ENCODE data around the gene SORBS1. TPM values are rescaled to one million over a fixed set of nuclear protein-coding genes. Genes with fewer than 3 reads are reported as not detected.

SORBS1 gene
- total and polyA plus RNA-seq, 2 of the 13 experiments (the other 11 are each of a cell fraction or from before 2014, with no cell fraction given) = 16.8 to 39.8 TPM

DNA sequence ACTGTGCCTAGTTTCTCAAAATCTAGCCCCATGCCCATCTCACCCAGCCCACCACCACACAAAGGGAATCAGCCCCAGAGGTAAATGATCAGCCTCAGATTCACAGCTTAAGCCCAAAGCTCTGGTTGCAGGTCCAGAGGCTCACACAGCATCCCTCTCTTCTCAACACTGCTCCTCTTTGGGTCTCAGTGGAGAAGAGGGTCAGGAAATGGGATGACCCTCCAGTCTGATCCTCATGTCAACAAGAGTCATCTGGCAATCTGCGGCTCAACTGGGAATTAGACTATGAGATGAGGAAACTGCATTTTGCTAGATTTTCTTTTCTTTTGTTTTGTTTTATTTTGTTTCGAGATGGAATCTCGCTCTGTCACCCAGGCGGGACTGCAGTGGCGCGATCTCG, 144.2 kb downstream of the SORBS1 start (continued):
- no peak for TF ChIP-seq ZNF574 (CRISPR knock-in tag; IDR thresholded peaks at IDR 0.05)
- no peak for TF ChIP-seq ZNF547 (CRISPR knock-in tag; IDR thresholded peaks at IDR 0.05)
- no peak for TF ChIP-seq E2F1 (CRISPR knock-in tag; IDR thresholded peaks at IDR 0.05)
- TF ChIP-seq NFKB2 (CRISPR knock-in tag; IDR thresholded peaks at IDR 0.05; ENCODE audit: borderline replicate concordance) = no peak
- TF ChIP-seq, protein P1, sequence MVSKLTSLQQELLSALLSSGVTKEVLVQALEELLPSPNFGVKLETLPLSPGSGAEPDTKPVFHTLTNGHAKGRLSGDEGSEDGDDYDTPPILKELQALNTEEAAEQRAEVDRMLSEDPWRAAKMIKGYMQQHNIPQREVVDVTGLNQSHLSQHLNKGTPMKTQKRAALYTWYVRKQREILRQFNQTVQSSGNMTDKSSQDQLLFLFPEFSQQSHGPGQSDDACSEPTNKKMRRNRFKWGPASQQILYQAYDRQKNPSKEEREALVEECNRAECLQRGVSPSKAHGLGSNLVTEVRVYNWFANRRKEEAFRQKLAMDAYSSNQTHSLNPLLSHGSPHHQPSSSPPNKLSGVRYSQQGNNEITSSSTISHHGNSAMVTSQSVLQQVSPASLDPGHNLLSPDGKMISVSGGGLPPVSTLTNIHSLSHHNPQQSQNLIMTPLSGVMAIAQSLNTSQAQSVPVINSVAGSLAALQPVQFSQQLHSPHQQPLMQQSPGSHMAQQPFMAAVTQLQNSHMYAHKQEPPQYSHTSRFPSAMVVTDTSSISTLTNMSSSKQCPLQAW (CRISPR knock-in tag; IDR thresholded peaks at IDR 0.05) = no peak

- in situ Hi-C loops (cut with HindIII; ENCODE audit: extremely low pct_ligation_motif_present, low pct_unique_long_range_greater_than_20kb) = loop anchor here (25.0 kb wide), 1 partner anchor 446 kb away; no protein-coding TSS in a partner anchor
These were observed 144.9 kb downstream of the SORBS1 start for GRCh38 chr10:95416270-95416669.

More at GRCh38 chr10:95416270-95416669, 144.9 kb downstream of the SORBS1 start:
- ChIA-PET CTCF (ENCODE audit: low intra/inter-chr PET ratio, low total read pairs) (no interaction called here), POLR2A (no interaction called here)
- Histone ChIP-seq H3K4me3 (replicated peaks in 1 of 3; ENCODE audit: insufficient read depth in 1 of 3, low read depth in 2 of 3, low read length in 3 of 3) (no peak overlapping the region), H3K27me3 (ENCODE audit: control insufficient read depth in 1 of 2, insufficient read depth in 2 of 2, low read length in 2 of 2) (no peaks in the 10 kb centered on the region), H3K9me3 (ENCODE audit: low read length) (no peaks in the 10 kb centered on the region), H3K4me1 (ENCODE audit: insufficient read depth, low read length) (no peaks in the 10 kb centered on the region), H3K4me2 (ENCODE audit: low read depth, low read length) (no peak overlapping the region), H3K36me3 (replicated peaks in 1 of 2; ENCODE audit: control insufficient read depth in 1 of 2, insufficient read depth in 2 of 2, low read length in 2 of 2) (peaks cover 18 to 52% of the 10 kb centered on the region in 2 experiments), H3K79me2 (ENCODE audit: insufficient read depth, low read length) (no peaks in the 10 kb centered on the region), H4K20me1 (ENCODE audit: insufficient read depth, low read length) (no peaks in the 10 kb centered on the region), H3K9ac (ENCODE audit: insufficient read depth, low read depth, low read length) (no peak overlapping the region), H2AFZ (ENCODE audit: low read length) (no peak overlapping the region), H3K27ac (ENCODE audit: extremely low read length, insufficient read depth, low read length) (no peak overlapping the region)
- 84% methylated on average over 4 of the region's 4 CpGs for WGBS (ENCODE audit: low lambda C conversion rate)
- no peak for ATAC-seq
- TF ChIP-seq ZNF672 (CRISPR knock-in tag; IDR thresholded peaks at IDR 0.05) (no peak), ZNF224 (CRISPR knock-in tag; IDR thresholded peaks at IDR 0.05) (no peak), SYNCRIP (IDR thresholded peaks at IDR 0.05; ENCODE audit: insufficient read depth, low read depth, low read length) (no peak), ISL2 (CRISPR knock-in tag; IDR thresholded peaks at IDR 0.05) (no peak)
- TF ChIP-seq, protein P2, sequence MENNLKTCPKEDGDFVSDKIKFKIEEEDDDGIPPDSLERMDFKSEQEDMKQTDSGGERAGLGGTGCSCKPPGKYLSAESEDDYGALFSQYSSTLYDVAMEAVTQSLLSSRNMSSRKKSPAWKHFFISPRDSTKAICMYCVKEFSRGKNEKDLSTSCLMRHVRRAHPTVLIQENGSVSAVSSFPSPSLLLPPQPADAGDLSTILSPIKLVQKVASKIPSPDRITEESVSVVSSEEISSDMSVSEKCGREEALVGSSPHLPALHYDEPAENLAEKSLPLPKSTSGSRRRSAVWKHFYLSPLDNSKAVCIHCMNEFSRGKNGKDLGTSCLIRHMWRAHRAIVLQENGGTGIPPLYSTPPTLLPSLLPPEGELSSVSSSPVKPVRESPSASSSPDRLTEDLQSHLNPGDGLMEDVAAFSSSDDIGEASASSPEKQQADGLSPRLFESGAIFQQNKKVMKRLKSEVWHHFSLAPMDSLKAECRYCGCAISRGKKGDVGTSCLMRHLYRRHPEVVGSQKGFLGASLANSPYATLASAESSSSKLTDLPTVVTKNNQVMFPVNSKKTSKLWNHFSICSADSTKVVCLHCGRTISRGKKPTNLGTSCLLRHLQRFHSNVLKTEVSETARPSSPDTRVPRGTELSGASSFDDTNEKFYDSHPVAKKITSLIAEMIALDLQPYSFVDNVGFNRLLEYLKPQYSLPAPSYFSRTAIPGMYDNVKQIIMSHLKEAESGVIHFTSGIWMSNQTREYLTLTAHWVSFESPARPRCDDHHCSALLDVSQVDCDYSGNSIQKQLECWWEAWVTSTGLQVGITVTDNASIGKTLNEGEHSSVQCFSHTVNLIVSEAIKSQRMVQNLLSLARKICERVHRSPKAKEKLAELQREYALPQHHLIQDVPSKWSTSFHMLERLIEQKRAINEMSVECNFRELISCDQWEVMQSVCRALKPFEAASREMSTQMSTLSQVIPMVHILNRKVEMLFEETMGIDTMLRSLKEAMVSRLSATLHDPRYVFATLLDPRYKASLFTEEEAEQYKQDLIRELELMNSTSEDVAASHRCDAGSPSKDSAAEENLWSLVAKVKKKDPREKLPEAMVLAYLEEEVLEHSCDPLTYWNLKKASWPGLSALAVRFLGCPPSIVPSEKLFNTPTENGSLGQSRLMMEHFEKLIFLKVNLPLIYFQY (CRISPR knock-in tag; IDR thresholded peaks at IDR 0.05; ENCODE audit: borderline replicate concordance) = no peak
- DNase-seq (ENCODE audit: low spot score) = no peak
- BruUV-seq (replicated peaks) = no TSS peak
- intact Hi-C loops (cut with micrococcal nuclease; ENCODE audit: unreplicated experiment) = no loop called here
- no peak for FAIRE-seq
